Ectodermal cell (in vitro differentiated cells): ENCODE results near the gene MAP3K13.
"Not testable (repeated sequence)": the region's sequence is repeated elsewhere in the genome, so short reads cannot be mapped to it uniquely, and the experiment has no call there.

Experiments used
- H3K27ac ChIP-seq: 2 replicates; pipeline ENCODE4 v1.7.0; 2013; ENCODE audit warnings: mild to moderate bottlenecking, low read depth, low read length; ENCODE audit not compliant: insufficient read depth, poor library complexity, severe bottlenecking
- H3K27me3 ChIP-seq: 2 replicates; pipeline ENCODE4 v1.7.0; 2013; ENCODE audit warnings: mild to moderate bottlenecking, low read length; ENCODE audit not compliant: insufficient read depth, control insufficient read depth, poor library complexity, severe bottlenecking
- H3K36me3 ChIP-seq: one replicate; pipeline ENCODE4 v1.7.0; 2013; ENCODE audit warnings: low read length; ENCODE audit not compliant: control insufficient read depth, insufficient read depth
- H3K4me1 ChIP-seq: one replicate; pipeline ENCODE4 v1.7.0; 2013; ENCODE audit warnings: low read length; ENCODE audit not compliant: control insufficient read depth, insufficient read depth
- H3K4me3 ChIP-seq: 2 replicates; pipeline ENCODE4 v1.7.0; 2013; ENCODE audit warnings: low read depth, low read length, control low read depth; ENCODE audit not compliant: insufficient read depth
- H3K9me3 ChIP-seq: 2 replicates; pipeline ENCODE4 v1.7.0; 2013; ENCODE audit warnings: mild to moderate bottlenecking, low read length, moderate library complexity; ENCODE audit not compliant: control insufficient read depth
- WGBS, 2 experiments: methylation state at CpG; one replicate each; pipeline ENCODE4 v1.1.7; 2013; ENCODE audit warnings: missing lambda C conversion rate in 2 of 2; 5-methylcytosine and 5-hydroxymethylcytosine counted together

The MAP3K13 gene

DNA sequence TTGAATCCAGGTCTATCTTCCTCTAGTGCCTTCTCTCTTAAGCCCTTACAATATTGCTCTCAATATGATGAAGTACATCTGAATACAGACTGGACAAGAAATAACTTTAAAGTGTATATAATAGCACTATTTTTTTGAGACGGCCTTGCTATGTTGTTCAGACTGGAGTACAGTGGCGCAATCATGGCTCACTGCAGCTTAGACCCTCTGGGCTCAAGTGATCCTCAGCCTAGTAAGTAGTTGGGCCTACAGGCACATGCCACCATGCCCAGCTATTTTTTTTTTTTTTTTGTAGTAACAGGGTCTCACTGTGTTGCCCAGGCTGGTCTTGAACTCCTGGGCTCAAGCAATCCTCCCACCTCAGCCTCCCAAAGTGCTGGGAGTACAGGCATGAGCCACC is 53.6 kb downstream of the MAP3K13 start:
- 89 to 96% methylated on average over 2 of the region's 2 CpGs for WGBS, 2 experiments
- Histone ChIP-seq H3K27me3 (no peaks in the 10 kb centered on the region), H3K9me3 (no peaks in the 10 kb centered on the region), H3K4me3 (no peak overlapping the region), H3K27ac (no peak overlapping the region), H3K4me1 (no peaks in the 10 kb centered on the region), H3K36me3 (no peaks in the 10 kb centered on the region)

DNA sequence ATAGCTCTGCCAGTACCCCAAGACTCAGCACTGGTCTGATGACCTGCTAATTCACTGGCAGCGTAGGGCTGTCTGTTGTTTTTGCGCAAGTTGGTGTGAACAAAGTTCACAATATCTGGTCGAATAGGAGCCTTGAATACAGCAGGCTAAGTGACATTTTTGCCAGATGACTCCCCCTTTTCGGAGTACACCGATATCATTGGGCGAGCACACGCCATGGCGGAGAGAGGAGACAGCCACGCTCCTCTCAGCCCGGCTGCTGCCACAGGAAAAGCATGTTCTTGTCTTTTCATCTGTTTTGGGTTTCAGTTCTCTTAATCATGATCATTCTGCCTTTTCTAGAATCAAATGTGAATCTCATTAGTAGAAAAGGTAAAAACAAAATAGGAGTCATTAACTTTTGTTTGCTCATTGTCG is 55.6 kb downstream of the MAP3K13 start:
- not testable (repeated sequence) for H3K4me3 ChIP-seq, H3K36me3 ChIP-seq, H3K27ac ChIP-seq, H3K4me1 ChIP-seq, H3K27me3 ChIP-seq, H3K9me3 ChIP-seq
- 91 to 95% methylated on average over 10 of the region's 11 CpGs for WGBS, 2 experiments

DNA sequence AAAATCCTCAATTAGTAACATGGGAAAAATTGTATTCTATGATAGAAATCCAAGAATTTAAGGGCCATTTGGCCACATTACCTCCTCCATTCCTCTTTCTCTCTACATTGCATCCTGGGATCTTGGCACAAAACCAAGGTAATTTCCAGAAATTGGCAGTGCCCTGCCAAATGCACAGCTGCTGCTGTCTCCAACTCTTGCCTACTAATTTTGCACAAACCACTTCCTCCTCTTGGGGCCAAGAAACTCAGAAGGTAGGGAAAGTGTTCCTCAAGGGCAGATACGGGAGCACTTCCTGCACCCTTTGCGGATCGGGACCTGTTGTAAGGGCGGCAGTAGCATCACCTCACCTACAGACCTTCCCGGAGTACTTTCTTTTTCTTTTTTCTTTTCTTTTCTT is 57.8 kb downstream of the MAP3K13 start:
- no peaks in the 10 kb centered on the region for H3K9me3 ChIP-seq
- no peaks in the 10 kb centered on the region for H3K36me3 ChIP-seq
- 91 to 100% methylated on average over 4 of the region's 5 CpGs for WGBS, 2 experiments
- no peaks in the 10 kb centered on the region for H3K4me1 ChIP-seq
- H3K4me3 ChIP-seq = no peak overlapping the region
- no peaks in the 10 kb centered on the region for H3K27me3 ChIP-seq
- H3K27ac ChIP-seq = no peak overlapping the region

DNA sequence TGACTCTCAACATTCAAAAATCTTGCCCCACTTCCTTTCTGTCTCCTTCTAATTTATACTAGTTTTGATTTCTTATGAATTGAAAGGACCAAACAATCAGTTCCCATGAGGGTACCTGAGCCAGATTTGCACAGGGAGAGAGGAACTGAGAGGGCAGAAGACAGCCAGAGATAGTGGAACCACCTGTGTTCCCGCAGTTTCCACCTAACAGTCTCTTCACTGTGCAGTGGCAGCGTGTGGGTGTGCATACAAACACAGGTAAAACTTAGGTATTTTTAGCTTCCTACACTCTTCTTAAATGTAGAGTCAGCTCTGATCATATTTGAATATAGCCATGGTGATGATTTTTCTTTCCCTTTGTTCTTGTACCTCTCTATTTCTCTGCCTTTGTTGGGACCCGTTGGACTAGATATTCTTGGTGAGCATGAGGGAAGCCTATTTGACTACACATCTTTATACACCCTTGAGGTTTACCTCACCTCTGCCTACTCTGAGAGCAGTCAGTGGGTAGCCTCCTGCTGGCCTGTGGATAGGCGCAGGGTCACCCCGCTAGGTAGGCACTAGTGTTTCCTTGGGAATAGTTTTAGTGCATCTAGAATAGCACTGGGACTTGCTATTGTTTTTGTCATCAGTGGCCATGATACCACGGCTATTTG is 58.8 kb downstream of the MAP3K13 start:
- Histone ChIP-seq H3K4me3 (no peak overlapping the region), H3K36me3 (no peaks in the 10 kb centered on the region), H3K4me1 (no peaks in the 10 kb centered on the region), H3K9me3 (no peaks in the 10 kb centered on the region), H3K27me3 (no peaks in the 10 kb centered on the region), H3K27ac (no peak overlapping the region)
- 91 to 94% methylated on average over 4 to 6 of the region's 6 CpGs for WGBS, 2 experiments

DNA sequence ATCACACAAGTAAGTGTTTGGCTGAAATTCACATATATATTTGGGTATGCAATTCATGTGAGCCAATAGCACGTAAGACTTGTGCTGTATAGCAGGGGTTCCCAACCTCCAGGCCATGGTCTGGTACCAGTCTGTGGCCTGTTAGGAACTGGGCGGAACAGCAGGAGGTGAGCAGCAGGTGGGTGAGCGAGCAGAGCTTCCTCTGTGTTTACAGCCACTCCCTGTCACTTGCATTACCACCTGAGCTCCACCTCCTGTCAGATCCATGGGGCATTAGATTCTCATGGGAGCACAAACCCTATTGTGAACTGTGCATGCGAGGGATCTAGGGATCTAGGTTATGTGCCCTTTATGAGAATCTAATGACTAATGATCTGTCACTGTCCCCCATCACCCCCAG is 59.7 kb downstream of the MAP3K13 start:
- no peak overlapping the region for H3K27ac ChIP-seq
- 92 to 96% methylated on average over 4 of the region's 4 CpGs for WGBS, 2 experiments

DNA sequence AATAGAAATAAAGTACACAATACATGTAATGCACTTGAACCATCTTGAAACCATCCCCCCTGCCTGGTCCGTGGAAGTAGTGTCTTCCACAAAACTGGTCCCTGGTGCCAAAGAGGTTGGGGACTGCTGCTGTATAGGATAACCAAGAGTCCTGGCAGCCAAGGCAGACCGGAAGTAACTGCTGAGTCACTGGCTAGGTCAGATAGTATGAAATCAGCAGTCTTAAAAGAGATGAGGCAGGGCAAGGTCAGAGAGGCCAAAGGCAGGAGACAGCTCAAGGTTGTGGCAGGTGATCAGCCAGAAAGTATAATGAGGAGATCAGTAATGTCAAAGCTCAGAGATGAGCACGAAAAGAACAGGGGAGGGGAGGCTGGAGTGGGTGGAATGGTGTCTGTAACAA is 60.2 kb downstream of the MAP3K13 start:
- no peaks in the 10 kb centered on the region for H3K36me3 ChIP-seq
- no peaks in the 10 kb centered on the region for H3K9me3 ChIP-seq
- no peak overlapping the region for H3K4me3 ChIP-seq
- WGBS, 2 experiments = 81 to 85% methylated on average over 3 of the region's 3 CpGs
- H3K4me1 ChIP-seq = no peaks in the 10 kb centered on the region
- H3K27ac ChIP-seq = no peak overlapping the region
- H3K27me3 ChIP-seq = no peaks in the 10 kb centered on the region

More for the DNA sequence above, 59.7 kb downstream of the MAP3K13 start:
- Histone ChIP-seq H3K9me3 (no peaks in the 10 kb centered on the region), H3K36me3 (no peaks in the 10 kb centered on the region), H3K4me3 (no peak overlapping the region), H3K4me1 (no peaks in the 10 kb centered on the region), H3K27me3 (no peaks in the 10 kb centered on the region)

DNA sequence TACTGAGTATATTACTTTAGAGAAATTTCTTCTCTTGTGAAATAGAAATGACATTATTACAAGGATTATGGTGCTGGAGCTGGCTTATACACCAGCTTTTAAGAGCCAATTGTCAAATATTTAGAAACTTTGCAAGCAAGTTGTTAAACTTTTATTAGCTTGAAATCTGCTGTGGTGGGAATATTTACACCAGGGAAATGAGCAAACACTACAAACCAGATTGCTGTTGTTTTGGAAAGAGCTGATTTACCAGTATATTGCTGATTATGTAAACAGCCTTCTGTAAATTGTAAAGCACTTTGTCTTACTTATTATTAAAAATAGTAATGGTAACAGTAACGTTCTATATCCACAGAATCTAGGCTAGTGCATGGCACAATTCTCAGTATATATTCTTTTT is 61.5 kb downstream of the MAP3K13 start:
- WGBS, 2 experiments = 60 to 92% methylated on average over 1 of the region's 1 CpG
- Histone ChIP-seq H3K36me3 (no peaks in the 10 kb centered on the region), H3K9me3 (no peaks in the 10 kb centered on the region), H3K27ac (no peak overlapping the region), H3K4me1 (no peaks in the 10 kb centered on the region), H3K27me3 (no peaks in the 10 kb centered on the region), H3K4me3 (no peak overlapping the region)

DNA sequence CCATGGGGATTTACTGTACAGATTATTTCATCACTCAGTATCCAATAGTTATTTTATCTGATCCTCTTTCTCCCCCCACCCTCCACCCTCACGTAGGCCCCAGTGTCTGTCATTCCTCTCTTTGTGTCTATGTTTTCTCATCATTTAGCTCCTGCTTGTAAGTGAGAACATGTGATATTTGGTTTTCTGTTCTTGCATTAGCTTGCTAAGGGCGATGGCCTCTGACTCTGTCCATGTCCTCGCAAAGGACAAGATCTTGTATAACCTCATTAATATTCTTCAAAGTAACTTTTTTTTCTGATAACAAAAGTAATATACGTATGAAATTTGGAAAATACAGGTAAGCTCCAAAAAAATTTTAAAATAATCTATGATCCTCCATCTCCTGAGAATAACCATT is 67.4 kb downstream of the MAP3K13 start:
- H3K9me3 ChIP-seq = no peaks in the 10 kb centered on the region
- H3K27me3 ChIP-seq = no peaks in the 10 kb centered on the region
- H3K27ac ChIP-seq = no peak overlapping the region
- H3K36me3 ChIP-seq = no peaks in the 10 kb centered on the region
- H3K4me3 ChIP-seq = no peak overlapping the region
- H3K4me1 ChIP-seq = no peaks in the 10 kb centered on the region
- WGBS, 2 experiments = 92 to 96% methylated on average over 3 of the region's 4 CpGs

DNA sequence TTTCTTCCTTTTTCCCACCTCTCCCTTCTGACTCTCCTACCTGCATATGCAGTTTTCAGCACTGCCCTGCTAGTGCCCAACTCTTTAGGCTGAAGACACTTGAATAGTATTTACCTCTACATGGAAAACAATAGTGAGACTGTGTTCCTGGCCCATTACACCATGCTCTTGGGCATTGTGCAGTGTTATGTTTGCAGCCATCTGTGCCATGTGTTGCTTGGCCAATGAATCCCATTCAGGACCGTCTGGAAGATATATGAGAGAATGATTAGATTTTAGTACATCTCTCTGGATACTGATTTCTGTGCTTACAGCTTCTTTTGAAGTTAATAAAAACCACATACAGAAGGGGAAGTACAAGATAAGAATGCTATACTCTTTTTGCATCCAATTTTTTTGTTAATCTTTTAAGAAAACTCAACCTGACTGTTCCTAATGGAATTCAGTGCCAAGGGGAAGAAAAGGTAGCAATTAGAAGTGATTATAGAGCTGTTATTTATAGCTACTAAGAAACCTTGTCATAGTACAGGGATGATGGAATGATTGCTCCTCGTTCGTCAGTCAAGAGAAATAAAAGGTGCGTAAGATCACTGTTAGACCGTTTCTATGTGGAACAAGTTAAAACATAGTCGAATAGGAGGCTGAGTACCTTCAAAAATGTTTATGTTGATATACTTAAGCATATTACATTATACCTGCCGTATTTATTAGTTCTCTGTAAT is 77.0 kb downstream of the MAP3K13 start:
- WGBS, 2 experiments = 93 to 97% methylated on average over 5 to 7 of the region's 7 CpGs
- Histone ChIP-seq H3K36me3 (no peaks in the 10 kb centered on the region), H3K27ac (no peak overlapping the region), H3K9me3 (no peaks in the 10 kb centered on the region), H3K4me1 (no peaks in the 10 kb centered on the region), H3K27me3 (no peaks in the 10 kb centered on the region), H3K4me3 (no peak overlapping the region)

DNA sequence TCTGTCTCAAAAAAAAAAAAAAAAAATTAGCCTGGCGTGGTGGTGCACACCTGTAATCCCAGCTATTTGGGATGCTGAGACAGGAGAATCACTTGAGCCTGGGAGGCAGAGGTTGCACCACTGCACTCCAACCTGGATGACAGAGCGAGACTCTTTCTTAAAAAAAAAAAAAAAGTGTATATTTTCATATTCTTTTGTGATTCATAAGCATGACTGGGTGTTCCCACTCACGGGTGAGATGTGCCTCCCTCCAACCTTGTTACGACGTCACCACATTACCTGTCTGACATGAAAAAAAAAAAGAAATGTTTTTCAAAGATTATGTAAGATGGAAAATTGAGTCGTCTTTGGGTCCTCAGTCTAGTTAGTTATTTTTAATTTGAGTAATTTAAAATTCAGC is 79.1 kb downstream of the MAP3K13 start:
- no peak overlapping the region for H3K4me3 ChIP-seq
- no peak overlapping the region for H3K27ac ChIP-seq
- 89 to 98% methylated on average over 4 to 5 of the region's 6 CpGs for WGBS, 2 experiments
- H3K27me3 ChIP-seq = no peaks in the 10 kb centered on the region
- H3K36me3 ChIP-seq = no peaks in the 10 kb centered on the region
- no peaks in the 10 kb centered on the region for H3K9me3 ChIP-seq
- no peaks in the 10 kb centered on the region for H3K4me1 ChIP-seq
